GM23338 (cell line): ENCODE data around the gene CHST4.

ENCODE experiments used
- CREB1 ChIP-seq: fragments of 250-450 bp; sonication (Bioruptor Pico); IDR thresholded peaks from 2 replicates; pipeline ENCODE4 v1.5.0; 2020; ENCODE audit warnings: low read depth, mild to moderate bottlenecking, moderate library complexity
- CTCF ChIP-seq, 2 experiments: fragments of 200-600 bp in 1 of 2; sonication (generic) in 1 of 2; conservative IDR thresholded peaks; 2 replicates each; pipeline versions ENCODE4 v1.5.1 to v1.6.1; 2016 to 2017; ENCODE audit warnings: antibody characterized with exemption in 2 of 2, low read depth in 2 of 2, mild to moderate bottlenecking in 2 of 2, moderate library complexity in 1 of 2
- EZH2 ChIP-seq: fragments of 200-600 bp; sonication (generic); IDR thresholded peaks from one replicate; pipeline ENCODE4 v1.8.0; 2017; ENCODE audit warnings: antibody characterized with exemption, mild to moderate bottlenecking, low read depth; ENCODE audit not compliant: unreplicated experiment
- EZH2phosphoT487 ChIP-seq: fragments of 200-600 bp; sonication (generic); IDR thresholded peaks from one replicate; pipeline ENCODE4 v1.8.1; 2018; ENCODE audit warnings: antibody characterized with exemption; ENCODE audit not compliant: unreplicated experiment
- JUNB ChIP-seq: IDR thresholded peaks from one replicate; pipeline ENCODE4 v1.6.1; 2016; ENCODE audit warnings: antibody characterized with exemption; ENCODE audit not compliant: unreplicated experiment
- POLR2AphosphoS5 ChIP-seq: IDR thresholded peaks from 2 replicates; pipeline ENCODE4 v1.6.1; 2016; ENCODE audit warnings: antibody characterized with exemption, low read depth
- TF ChIP-seq, protein P1 (sequence below): IDR thresholded peaks from one replicate; pipeline ENCODE4 v1.6.1; 2018; ENCODE audit warnings: antibody characterized with exemption; ENCODE audit not compliant: unreplicated experiment
- TF ChIP-seq, protein P2 (sequence below): fragments of 250-450 bp; sonication (Bioruptor Pico); IDR thresholded peaks from 2 replicates; pipeline ENCODE4 v1.5.0; 2020; ENCODE audit warnings: mild to moderate bottlenecking, moderate library complexity

GRCh38 chr16:71504901-71505300, 21.3 kb upstream of the CHST4 start:
- TF ChIP-seq, protein P1, sequence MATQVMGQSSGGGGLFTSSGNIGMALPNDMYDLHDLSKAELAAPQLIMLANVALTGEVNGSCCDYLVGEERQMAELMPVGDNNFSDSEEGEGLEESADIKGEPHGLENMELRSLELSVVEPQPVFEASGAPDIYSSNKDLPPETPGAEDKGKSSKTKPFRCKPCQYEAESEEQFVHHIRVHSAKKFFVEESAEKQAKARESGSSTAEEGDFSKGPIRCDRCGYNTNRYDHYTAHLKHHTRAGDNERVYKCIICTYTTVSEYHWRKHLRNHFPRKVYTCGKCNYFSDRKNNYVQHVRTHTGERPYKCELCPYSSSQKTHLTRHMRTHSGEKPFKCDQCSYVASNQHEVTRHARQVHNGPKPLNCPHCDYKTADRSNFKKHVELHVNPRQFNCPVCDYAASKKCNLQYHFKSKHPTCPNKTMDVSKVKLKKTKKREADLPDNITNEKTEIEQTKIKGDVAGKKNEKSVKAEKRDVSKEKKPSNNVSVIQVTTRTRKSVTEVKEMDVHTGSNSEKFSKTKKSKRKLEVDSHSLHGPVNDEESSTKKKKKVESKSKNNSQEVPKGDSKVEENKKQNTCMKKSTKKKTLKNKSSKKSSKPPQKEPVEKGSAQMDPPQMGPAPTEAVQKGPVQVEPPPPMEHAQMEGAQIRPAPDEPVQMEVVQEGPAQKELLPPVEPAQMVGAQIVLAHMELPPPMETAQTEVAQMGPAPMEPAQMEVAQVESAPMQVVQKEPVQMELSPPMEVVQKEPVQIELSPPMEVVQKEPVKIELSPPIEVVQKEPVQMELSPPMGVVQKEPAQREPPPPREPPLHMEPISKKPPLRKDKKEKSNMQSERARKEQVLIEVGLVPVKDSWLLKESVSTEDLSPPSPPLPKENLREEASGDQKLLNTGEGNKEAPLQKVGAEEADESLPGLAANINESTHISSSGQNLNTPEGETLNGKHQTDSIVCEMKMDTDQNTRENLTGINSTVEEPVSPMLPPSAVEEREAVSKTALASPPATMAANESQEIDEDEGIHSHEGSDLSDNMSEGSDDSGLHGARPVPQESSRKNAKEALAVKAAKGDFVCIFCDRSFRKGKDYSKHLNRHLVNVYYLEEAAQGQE: no peak
- TF ChIP-seq CTCF (conservative IDR thresholded peaks at IDR 0.05; ENCODE audit: low read depth in 2 of 2) (no peak), EZH2 (no peak), EZH2phosphoT487 (no peak), CREB1 (CRISPR knock-in tag) (no peak), JUNB (no peak), POLR2AphosphoS5 (no peak)
- TF ChIP-seq, protein P2, sequence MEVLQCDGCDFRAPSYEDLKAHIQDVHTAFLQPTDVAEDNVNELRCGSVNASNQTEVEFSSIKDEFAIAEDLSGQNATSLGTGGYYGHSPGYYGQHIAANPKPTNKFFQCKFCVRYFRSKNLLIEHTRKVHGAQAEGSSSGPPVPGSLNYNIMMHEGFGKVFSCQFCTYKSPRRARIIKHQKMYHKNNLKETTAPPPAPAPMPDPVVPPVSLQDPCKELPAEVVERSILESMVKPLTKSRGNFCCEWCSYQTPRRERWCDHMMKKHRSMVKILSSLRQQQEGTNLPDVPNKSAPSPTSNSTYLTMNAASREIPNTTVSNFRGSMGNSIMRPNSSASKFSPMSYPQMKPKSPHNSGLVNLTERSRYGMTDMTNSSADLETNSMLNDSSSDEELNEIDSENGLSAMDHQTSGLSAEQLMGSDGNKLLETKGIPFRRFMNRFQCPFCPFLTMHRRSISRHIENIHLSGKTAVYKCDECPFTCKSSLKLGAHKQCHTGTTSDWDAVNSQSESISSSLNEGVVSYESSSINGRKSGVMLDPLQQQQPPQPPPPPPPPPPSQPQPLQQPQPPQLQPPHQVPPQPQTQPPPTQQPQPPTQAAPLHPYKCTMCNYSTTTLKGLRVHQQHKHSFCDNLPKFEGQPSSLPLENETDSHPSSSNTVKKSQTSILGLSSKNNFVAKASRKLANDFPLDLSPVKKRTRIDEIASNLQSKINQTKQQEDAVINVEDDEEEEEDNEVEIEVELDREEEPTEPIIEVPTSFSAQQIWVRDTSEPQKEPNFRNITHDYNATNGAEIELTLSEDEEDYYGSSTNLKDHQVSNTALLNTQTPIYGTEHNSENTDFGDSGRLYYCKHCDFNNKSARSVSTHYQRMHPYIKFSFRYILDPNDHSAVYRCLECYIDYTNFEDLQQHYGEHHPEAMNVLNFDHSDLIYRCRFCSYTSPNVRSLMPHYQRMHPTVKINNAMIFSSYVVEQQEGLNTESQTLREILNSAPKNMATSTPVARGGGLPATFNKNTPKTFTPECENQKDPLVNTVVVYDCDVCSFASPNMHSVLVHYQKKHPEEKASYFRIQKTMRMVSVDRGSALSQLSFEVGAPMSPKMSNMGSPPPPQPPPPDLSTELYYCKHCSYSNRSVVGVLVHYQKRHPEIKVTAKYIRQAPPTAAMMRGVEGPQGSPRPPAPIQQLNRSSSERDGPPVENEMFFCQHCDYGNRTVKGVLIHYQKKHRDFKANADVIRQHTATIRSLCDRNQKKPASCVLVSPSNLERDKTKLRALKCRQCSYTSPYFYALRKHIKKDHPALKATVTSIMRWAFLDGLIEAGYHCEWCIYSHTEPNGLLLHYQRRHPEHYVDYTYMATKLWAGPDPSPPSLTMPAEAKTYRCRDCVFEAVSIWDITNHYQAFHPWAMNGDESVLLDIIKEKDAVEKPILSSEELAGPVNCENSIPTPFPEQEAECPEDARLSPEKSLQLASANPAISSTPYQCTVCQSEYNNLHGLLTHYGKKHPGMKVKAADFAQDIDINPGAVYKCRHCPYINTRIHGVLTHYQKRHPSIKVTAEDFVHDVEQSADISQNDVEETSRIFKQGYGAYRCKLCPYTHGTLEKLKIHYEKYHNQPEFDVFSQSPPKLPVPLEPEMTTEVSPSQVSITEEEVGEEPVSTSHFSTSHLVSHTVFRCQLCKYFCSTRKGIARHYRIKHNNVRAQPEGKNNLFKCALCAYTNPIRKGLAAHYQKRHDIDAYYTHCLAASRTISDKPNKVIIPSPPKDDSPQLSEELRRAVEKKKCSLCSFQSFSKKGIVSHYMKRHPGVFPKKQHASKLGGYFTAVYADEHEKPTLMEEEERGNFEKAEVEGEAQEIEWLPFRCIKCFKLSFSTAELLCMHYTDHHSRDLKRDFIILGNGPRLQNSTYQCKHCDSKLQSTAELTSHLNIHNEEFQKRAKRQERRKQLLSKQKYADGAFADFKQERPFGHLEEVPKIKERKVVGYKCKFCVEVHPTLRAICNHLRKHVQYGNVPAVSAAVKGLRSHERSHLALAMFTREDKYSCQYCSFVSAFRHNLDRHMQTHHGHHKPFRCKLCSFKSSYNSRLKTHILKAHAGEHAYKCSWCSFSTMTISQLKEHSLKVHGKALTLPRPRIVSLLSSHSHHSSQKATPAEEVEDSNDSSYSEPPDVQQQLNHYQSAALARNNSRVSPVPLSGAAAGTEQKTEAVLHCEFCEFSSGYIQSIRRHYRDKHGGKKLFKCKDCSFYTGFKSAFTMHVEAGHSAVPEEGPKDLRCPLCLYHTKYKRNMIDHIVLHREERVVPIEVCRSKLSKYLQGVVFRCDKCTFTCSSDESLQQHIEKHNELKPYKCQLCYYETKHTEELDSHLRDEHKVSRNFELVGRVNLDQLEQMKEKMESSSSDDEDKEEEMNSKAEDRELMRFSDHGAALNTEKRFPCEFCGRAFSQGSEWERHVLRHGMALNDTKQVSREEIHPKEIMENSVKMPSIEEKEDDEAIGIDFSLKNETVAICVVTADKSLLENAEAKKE (CRISPR knock-in tag): no peak
